ENCODE data around the gene TXLNB. TPM values are rescaled to one million over a fixed set of nuclear protein-coding genes. Genes with fewer than 3 reads are reported as not detected.

The TXLNB gene
- total RNA-seq, 4 donors from 2014 or later = 0.26 to 2.5 (median 1.9) TPM

DNA sequence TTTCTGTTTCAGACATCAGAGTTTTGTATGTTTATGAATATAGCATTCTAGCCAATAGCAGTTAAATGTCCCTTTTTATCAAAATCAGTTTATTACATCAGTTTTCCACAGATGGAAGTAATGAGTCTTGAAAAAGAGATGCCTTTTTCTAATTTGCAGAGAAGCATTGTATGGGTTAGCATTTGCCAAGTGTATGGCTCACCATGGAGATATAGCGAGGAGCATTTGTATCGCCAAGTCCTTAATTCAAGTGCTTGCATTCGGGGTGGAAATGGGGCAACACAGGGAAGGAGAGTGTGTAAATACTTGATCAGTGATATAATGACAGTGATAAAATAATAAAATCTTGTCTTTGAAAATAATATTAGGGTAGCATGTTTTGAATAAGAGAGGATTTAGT, 42.9 kb downstream of the TXLNB start:
- Histone ChIP-seq H3K36me3 (no peaks in the 10 kb centered on the region), H3K9me3 (no peaks in the 10 kb centered on the region), H3K27ac (no peak overlapping the region), H3K4me3 (no peak overlapping the region), H3K27me3 (no peaks in the 10 kb centered on the region), H3K4me1 (no peaks in the 10 kb centered on the region)
- intact Hi-C loops (cut with DNase I; ENCODE audit: low total_unique reads) = no loop called here
- TF ChIP-seq POLR2A (IDR thresholded peaks at IDR 0.05) = no peak
- TF ChIP-seq, protein P1, sequence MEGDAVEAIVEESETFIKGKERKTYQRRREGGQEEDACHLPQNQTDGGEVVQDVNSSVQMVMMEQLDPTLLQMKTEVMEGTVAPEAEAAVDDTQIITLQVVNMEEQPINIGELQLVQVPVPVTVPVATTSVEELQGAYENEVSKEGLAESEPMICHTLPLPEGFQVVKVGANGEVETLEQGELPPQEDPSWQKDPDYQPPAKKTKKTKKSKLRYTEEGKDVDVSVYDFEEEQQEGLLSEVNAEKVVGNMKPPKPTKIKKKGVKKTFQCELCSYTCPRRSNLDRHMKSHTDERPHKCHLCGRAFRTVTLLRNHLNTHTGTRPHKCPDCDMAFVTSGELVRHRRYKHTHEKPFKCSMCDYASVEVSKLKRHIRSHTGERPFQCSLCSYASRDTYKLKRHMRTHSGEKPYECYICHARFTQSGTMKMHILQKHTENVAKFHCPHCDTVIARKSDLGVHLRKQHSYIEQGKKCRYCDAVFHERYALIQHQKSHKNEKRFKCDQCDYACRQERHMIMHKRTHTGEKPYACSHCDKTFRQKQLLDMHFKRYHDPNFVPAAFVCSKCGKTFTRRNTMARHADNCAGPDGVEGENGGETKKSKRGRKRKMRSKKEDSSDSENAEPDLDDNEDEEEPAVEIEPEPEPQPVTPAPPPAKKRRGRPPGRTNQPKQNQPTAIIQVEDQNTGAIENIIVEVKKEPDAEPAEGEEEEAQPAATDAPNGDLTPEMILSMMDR (IDR thresholded peaks at IDR 0.05) = no peak
- no peak for DNase-seq

DNA sequence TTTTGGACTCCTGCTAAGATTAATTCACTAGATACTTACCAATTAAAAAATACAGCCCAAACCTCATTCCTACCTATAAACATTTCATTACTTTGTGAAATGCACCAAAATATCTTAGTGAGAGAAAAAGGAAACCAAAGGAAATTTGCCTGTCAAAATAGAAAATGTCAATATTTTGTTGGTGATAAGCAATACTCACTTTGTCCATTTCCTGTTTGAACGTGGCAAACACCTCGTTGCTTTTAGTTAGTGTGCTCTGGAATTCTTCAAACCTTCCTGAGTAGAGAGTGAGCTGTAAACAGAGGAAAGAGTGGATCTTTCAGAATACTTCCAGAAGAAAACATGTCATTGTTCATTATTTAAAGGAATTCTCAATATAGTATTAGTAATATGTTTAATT, 44.2 kb downstream of the TXLNB start:
- intact Hi-C loops (cut with DNase I; ENCODE audit: low total_unique reads) = no loop called here
- Histone ChIP-seq H3K4me3 (no peak overlapping the region), H3K27me3 (no peaks in the 10 kb centered on the region), H3K27ac (no peak overlapping the region), H3K9me3 (no peaks in the 10 kb centered on the region), H3K4me1 (no peaks in the 10 kb centered on the region), H3K36me3 (no peaks in the 10 kb centered on the region)
- TF ChIP-seq, protein P1 (IDR thresholded peaks at IDR 0.05) = no peak
- no peak for DNase-seq

DNA sequence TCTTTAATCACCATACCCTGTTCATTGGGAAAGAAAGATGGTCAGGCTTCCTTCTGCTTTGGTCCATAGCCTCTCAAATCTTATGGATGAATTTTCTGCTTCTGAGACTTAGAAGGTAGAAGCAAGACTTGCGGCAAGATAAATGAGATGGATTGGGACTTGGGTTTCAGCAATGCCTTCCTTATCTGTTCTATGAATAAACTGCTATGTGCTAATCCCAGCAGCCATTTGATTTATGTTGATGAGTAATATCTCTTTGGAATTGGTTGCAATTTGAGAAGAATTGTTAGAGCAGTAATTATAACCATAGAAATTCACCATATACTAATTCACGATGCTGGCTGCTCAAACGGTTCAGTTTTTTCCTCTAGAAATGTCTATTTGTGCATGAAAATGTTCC, 48.3 kb downstream of the TXLNB start:
- intact Hi-C loops (cut with DNase I; ENCODE audit: low total_unique reads) = no loop called here
- Histone ChIP-seq H3K4me1 (peaks cover 0 to 9% of the 10 kb centered on the region in 2 donors), H3K4me3 (no peak overlapping the region), H3K27me3 (no peaks in the 10 kb centered on the region), H3K9me3 (no peaks in the 10 kb centered on the region), H3K36me3 (no peaks in the 10 kb centered on the region), H3K27ac (no peak overlapping the region)
- DNase-seq = no peak
- TF ChIP-seq POLR2A (IDR thresholded peaks at IDR 0.05) = no peak
- TF ChIP-seq, protein P1 (IDR thresholded peaks at IDR 0.05) = no peak

DNA sequence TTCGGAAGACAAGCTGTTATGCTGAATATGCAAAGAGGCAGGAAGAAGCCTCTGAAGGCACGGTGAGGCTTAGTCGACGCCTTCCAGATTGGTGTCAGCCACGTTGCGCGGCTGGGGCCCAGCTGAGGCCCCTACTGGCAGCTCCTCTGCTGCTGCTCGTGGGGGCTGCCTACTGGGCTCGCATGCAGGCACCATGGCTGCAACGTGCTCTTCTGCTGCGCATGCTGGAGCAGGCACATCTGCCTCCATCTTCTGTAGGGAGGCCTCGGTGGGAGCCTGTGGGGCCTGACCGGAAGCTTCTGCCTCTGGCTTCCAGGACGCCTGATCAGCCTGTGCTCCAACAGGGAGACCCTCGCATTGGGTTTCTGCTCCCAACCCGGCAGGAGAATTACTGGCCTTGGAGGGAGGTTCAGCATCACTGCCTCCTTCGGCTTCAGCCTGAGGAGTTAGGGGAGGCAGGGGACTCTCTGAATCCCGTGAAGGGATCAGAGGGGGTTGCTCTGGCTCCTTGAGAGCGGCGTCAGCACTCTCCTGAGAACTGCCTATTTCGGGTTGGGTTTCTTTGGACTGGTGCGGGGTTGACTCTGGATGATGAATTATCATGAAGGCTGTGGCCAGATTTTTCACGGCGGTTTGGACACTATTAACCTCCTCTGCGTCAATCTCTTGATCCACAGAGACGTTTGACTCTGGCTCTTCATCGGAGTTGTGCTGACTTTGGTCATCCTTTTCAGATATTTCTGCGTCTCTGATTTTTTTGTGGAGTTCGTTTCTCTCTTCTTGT, 49.1 kb downstream of the TXLNB start:
- no peak overlapping the region for H3K4me3 ChIP-seq
- H3K27me3 ChIP-seq = no peaks in the 10 kb centered on the region
- intact Hi-C loops (cut with DNase I; ENCODE audit: low total_unique reads) = no loop called here
- TF ChIP-seq, protein P1 (IDR thresholded peaks at IDR 0.05) = no peak
- no peak for TF ChIP-seq POLR2A (IDR thresholded peaks at IDR 0.05)
- no peak overlapping the region for H3K27ac ChIP-seq
- H3K4me1 ChIP-seq = peaks cover 0 to 9% of the 10 kb centered on the region in 2 donors
- no peak for DNase-seq
- H3K9me3 ChIP-seq = no peaks in the 10 kb centered on the region
- no peaks in the 10 kb centered on the region for H3K36me3 ChIP-seq

DNA sequence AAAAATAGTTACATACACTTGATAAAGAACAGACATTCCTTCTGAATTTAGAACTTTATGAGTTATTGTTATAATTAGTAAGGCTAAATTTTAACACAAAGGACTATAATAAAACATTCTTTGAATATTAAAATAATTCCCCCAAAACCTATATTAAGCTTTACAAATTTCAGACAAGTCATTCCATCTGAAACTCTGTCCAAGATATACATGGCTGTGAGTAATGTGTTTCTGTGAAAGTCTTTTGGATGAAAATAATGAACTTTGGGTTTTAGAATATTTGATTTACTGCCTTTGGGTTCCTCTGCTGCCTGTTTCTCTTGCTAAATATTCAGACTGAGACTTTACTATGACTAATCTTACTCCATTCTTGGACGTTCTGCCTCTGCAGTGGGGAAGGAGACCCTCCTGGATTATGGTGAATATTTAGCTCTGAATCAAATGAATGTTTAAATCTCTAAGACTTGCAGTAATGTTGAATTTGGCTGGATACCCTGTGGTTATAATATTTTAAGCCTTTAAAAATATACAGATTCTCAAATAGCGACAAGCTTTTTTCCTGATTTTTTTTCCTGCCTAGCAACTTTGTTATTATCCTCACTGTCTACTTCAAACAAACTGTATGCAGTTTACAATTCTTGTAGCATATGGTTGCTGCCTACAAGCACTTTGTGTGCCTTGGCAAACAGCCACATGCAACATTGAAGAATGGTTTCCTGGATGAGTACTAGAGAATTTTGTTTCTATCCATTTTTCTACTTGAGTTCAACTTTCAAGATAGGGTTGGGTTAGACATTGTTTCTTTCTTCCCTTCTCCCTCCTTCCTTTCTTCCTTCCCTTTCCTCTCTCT, 51.4 kb downstream of the TXLNB start:
- TF ChIP-seq, protein P1 (IDR thresholded peaks at IDR 0.05) = no peak
- TF ChIP-seq POLR2A (IDR thresholded peaks at IDR 0.05) = no peak
- Histone ChIP-seq H3K27ac (peak overlapping the region; percentile 29 to 38), H3K27me3 (no peaks in the 10 kb centered on the region), H3K9me3 (no peaks in the 10 kb centered on the region), H3K4me3 (no peak overlapping the region), H3K36me3 (no peaks in the 10 kb centered on the region), H3K4me1 (peaks cover 0 to 9% of the 10 kb centered on the region in 2 donors)
- intact Hi-C loops (cut with DNase I; ENCODE audit: low total_unique reads) = no loop called here
- no peak for DNase-seq
